Upper lobe of left lung (tissue), 6 donors: ENCODE results near the gene MGAT4B. TPM values are rescaled to one million over a fixed set of nuclear protein-coding genes. Genes with fewer than 3 reads are reported as not detected.

Experiments
- ATAC-seq, 2 donors: fragments of 200-7000 bp; cut with Tn5 transposase; one replicate each; pipeline ENCODE4 v1.9.1; 2022; ENCODE audit warnings: mild to moderate bottlenecking in 2 of 2, moderate library complexity in 2 of 2; ENCODE audit not compliant: low FRiP score in 2 of 2
- DNase-seq, 2 donors: peaks; one replicate each; pipeline ENCODE4 v3.0.0-alpha.2; 2019 to 2020
- H3K27ac ChIP-seq, 4 donors: fragments of 200-600 bp; sonication (generic); one replicate each; pipeline ENCODE4 v1.5.1; 2016 to 2019
- H3K27me3 ChIP-seq, 4 donors: fragments of 200-600 bp; sonication (generic); one replicate each; pipeline ENCODE4 v1.5.1; 2017 to 2019
- H3K36me3 ChIP-seq, 4 donors: fragments of 200-600 bp; sonication (generic); one replicate each; pipeline ENCODE4 v1.5.1; 2016 to 2019
- H3K4me1 ChIP-seq, 4 donors: fragments of 200-600 bp; sonication (generic); one replicate each; pipeline ENCODE4 v1.5.1; 2018 to 2019
- H3K4me3 ChIP-seq, 4 donors: fragments of 200-600 bp; sonication (generic); one replicate each; pipeline ENCODE4 v1.5.1; 2017 to 2019; ENCODE audit warnings: mild to moderate bottlenecking in 2 of 4, moderate library complexity in 1 of 4
- H3K9me3 ChIP-seq, 4 donors: fragments of 200-600 bp; sonication (generic); one replicate each; pipeline ENCODE4 v1.5.1; 2018 to 2019
- EP300 ChIP-seq, 4 donors: sonication (generic); formaldehyde crosslinking; IDR thresholded peaks; one replicate each; pipeline ENCODE4 v1.5.1; 2017; ENCODE audit warnings: antibody characterized with exemption in 4 of 4, control low read depth in 2 of 4
- POLR2A ChIP-seq, 4 donors: fragments of 450-650 bp; IDR thresholded peaks; one replicate each; pipeline ENCODE4 v1.5.1; 2016 to 2017; ENCODE audit warnings: antibody characterized with exemption in 4 of 4, mild to moderate bottlenecking in 2 of 4
- POLR2AphosphoS5 ChIP-seq, 2 donors: sonication (generic); formaldehyde crosslinking; IDR thresholded peaks; one replicate each; pipeline ENCODE4 v1.5.1; 2017; ENCODE audit warnings: antibody characterized with exemption in 2 of 2
- WGBS, 2 donors: methylation state at CpG; one replicate each; pipeline ENCODE4 v1.1.5; 2017 to 2018; 5-methylcytosine and 5-hydroxymethylcytosine counted together
- total RNA-seq, 6 donors: library from RNA; depleted of rRNA in 4 of 6; stranded (reverse); fragments of >200 nt in 4 of 6; gene quantifications; one replicate each; pipeline versions ENCODE4 v1.1.0 to v1.2.1, GENCODE V29; 2016 to 2021
- TF ChIP-seq, protein P1 (sequence below), 6 experiments: fragments of 450-650 bp in 4 of 6; fragments of 200-600 bp in 2 of 6; sonication (generic) in 2 of 6; IDR thresholded peaks; one replicate each; pipeline ENCODE4 v1.5.1; 2016 to 2019; ENCODE audit warnings: antibody characterized with exemption in 6 of 6
- donor health status: DM: no; HTN: no; CAD: no; lungs with moderate emphysema.
- donor health status: DM: no; HTN: yes; CAD: no; lungs with severe emphysema.

MGAT4B gene
- total RNA-seq, 6 donors from 2014 or later = 107 to 266 (median 158) TPM

DNA sequence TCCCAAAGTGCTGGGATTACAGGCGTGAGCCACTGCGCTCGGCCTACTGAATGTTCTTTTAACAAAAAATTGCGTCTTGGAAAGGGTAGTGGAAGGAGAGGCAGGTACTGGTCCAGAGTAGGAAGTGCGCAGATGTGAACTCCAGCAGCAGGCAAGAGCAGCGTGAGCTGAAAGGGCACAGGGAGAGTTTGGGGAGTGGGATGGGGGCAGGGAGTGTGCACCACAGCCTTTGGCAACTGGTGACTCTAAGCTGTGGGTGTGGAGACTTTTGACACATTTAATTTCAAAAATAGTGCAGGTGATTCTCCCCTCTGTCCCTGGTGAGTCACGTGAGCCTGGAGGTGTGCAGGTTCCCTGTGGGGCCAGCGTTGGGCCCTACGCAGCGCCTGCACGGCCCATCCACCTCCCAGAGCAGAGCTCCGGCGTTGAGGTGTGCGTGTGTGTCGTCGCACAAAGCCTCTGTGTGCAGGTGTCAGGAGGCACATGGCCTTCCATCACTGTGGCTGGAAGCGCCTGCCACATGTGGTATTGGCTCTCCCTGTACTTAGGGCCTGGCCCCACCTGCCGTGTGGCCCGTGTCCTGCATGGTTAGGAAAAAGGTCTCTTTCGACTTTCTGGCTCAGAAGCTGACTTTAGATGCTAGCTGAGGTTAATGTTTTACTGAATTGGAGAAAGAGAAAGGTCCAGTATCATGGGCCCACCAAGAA lies 25.5 kb upstream of the MGAT4B start:
- Histone ChIP-seq H3K4me3 (no peak overlapping the region), H3K27me3 (no peaks in the 10 kb centered on the region), H3K4me1 (peaks cover 19 to 41% (median 21%) of the 10 kb centered on the region in 4 donors), H3K36me3 (peaks cover 74 to 96% (median 91%) of the 10 kb centered on the region in 4 donors), H3K27ac (no peak overlapping the region), H3K9me3 (no peaks in the 10 kb centered on the region)
- WGBS, 2 donors = 96 to 97% methylated on average over 11 to 20 of the region's 20 CpGs
- ATAC-seq = no peak
- TF ChIP-seq POLR2A (IDR thresholded peaks at IDR 0.05) (no peak), EP300 (IDR thresholded peaks at IDR 0.05) (no peak), POLR2AphosphoS5 (IDR thresholded peaks at IDR 0.05) (no peak)
- TF ChIP-seq, protein P1, sequence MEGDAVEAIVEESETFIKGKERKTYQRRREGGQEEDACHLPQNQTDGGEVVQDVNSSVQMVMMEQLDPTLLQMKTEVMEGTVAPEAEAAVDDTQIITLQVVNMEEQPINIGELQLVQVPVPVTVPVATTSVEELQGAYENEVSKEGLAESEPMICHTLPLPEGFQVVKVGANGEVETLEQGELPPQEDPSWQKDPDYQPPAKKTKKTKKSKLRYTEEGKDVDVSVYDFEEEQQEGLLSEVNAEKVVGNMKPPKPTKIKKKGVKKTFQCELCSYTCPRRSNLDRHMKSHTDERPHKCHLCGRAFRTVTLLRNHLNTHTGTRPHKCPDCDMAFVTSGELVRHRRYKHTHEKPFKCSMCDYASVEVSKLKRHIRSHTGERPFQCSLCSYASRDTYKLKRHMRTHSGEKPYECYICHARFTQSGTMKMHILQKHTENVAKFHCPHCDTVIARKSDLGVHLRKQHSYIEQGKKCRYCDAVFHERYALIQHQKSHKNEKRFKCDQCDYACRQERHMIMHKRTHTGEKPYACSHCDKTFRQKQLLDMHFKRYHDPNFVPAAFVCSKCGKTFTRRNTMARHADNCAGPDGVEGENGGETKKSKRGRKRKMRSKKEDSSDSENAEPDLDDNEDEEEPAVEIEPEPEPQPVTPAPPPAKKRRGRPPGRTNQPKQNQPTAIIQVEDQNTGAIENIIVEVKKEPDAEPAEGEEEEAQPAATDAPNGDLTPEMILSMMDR (IDR thresholded peaks at IDR 0.05) = no peak
- DNase-seq = peak in 1 of 2 donors; percentile 51

DNA sequence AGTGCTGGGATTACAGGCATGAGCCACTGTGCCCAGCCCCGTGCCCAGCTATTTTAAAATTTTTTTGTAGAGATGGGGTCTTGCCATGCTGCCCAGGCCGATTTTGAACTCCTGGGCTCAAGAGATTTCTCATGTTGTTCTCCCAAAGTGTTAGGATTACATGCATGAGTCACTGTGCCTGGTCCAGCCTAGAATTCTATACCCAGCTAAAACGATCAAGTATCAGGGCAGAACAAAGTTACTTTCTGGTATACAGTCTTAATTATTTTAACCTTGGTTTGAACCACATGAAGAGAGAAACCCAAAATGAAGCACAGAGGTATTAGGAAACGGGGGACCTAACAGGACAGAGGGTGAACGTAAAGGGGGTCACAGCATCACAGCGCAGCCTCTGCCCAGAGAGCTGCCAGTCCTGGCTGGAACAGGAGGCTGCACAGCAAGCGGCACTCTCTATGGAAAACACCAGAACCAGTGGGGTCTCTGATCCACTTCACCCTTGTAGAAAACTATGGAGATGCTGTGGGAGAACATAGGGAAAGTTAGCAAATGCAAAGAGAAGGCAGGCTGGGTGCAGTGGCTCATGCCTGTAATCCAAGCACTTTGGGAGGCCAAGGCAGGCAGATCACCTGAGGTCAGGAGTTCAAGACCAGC lies 24.3 kb upstream of the MGAT4B start:
- H3K4me1 ChIP-seq = peaks cover 12 to 34% (median 18%) of the 10 kb centered on the region in 4 donors
- no peaks in the 10 kb centered on the region for H3K9me3 ChIP-seq
- no peaks in the 10 kb centered on the region for H3K27me3 ChIP-seq
- peaks cover 74 to 96% (median 91%) of the 10 kb centered on the region in 4 donors for H3K36me3 ChIP-seq
- WGBS, 2 donors = 94 to 95% methylated on average over 7 of the region's 7 CpGs
- ATAC-seq (no peak), DNase-seq (no peak)
- TF ChIP-seq EP300 (IDR thresholded peaks at IDR 0.05) = no peak
- no peak for TF ChIP-seq POLR2AphosphoS5 (IDR thresholded peaks at IDR 0.05)
- TF ChIP-seq, protein P1 (IDR thresholded peaks at IDR 0.05) = no peak
- TF ChIP-seq POLR2A (IDR thresholded peaks at IDR 0.05) = no peak
- no peak overlapping the region for H3K27ac ChIP-seq
- H3K4me3 ChIP-seq = no peak overlapping the region

DNA sequence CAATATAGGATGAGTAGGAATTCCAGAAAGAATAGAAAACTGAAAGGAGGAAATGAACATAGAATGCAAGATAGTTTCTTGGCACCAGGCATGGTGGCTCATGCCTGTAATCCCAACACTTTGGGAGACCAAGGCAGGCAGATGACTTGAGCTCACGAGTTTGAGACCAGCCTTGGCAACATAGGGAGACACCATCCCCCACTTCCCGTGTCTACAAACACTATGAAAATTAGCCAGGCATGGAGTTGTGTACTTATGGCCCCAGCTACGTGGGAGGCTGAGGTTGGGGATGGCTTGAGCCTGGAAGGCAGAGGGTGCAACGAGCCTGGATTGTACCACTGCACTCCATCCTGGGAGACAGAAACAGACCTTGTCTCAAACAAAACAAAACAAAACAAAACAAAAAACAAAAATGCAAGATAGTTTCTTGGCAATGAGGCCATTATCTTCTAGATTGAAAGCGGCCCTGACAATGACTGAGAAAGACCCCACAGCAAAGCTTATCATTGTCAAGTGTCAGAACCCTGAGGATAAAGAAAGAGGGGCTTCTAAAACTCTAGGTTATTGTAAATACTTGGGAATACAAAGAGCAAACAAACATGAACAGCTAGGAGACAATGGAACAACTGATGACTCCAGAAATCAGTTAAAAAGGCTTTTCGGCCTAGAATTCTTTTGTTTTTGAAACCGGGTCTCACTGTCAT lies 23.2 kb upstream of the MGAT4B start:
- TF ChIP-seq, protein P1 (IDR thresholded peaks at IDR 0.05) = no peak
- TF ChIP-seq POLR2A (IDR thresholded peaks at IDR 0.05) (no peak), POLR2AphosphoS5 (IDR thresholded peaks at IDR 0.05) (no peak), EP300 (IDR thresholded peaks at IDR 0.05) (no peak)
- Histone ChIP-seq H3K9me3 (no peaks in the 10 kb centered on the region), H3K27ac (no peak overlapping the region), H3K4me3 (no peak overlapping the region), H3K27me3 (no peaks in the 10 kb centered on the region), H3K36me3 (peaks cover 78 to 96% (median 93%) of the 10 kb centered on the region in 4 donors), H3K4me1 (peaks cover 15 to 43% (median 18%) of the 10 kb centered on the region in 4 donors)
- 86 to 94% methylated on average over 7 of the region's 7 CpGs for WGBS, 2 donors
- DNase-seq (no peak), ATAC-seq (no peak)

DNA sequence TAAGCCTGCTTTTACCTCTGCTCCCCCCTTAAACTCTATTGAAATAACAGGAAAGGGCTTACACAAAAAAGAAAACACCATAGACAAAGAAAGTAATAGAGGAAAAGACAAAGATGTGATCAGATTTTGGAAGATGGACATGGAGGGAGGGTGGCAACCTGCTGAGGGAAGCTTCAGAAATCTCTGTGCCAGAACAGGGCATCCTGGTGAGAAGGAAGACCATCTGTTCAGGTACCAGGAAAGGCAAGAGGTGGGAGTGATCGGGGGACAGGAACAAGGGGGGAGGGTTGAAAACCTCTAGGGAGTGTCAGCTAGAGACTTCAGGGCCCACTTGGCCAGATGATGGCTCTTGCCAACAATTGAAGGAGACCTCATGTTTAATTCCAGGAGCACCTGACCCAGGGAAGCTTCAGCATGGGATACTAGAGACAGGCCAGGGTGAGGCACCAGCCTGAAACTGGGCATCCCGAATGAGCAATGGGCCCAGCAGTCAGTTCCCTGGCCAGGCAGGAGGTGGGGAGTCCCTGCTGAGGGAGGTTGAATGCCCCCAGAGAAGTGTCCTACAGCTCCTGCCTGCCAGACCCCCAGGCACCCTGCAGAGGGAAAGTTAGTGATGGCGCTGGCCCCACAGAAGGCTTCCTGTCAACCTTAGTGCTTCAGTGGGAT lies 22.2 kb upstream of the MGAT4B start:
- TF ChIP-seq POLR2AphosphoS5 (IDR thresholded peaks at IDR 0.05) (no peak), POLR2A (IDR thresholded peaks at IDR 0.05) (no peak), EP300 (IDR thresholded peaks at IDR 0.05) (no peak)
- TF ChIP-seq, protein P1 (IDR thresholded peaks at IDR 0.05) = no peak
- Histone ChIP-seq H3K36me3 (peaks cover 85 to 100% (median 98%) of the 10 kb centered on the region in 4 donors), H3K4me3 (no peak overlapping the region), H3K4me1 (peaks cover 24 to 53% (median 27%) of the 10 kb centered on the region in 4 donors), H3K9me3 (no peaks in the 10 kb centered on the region), H3K27me3 (no peaks in the 10 kb centered on the region), H3K27ac (peak overlapping the region in 1 of 4 donors; percentile 23)
- ATAC-seq (no peak), DNase-seq (no peak)
- WGBS, 2 donors = 97 to 98% methylated on average over 3 of the region's 3 CpGs
